Subcutaneous adipose tissue (tissue), 4 donors: ENCODE results near the gene COX10. TPM values are rescaled to one million over a fixed set of nuclear protein-coding genes. Genes with fewer than 3 reads are reported as not detected.

Source experiments
- total RNA-seq, 4 donors: library from RNA; depleted of rRNA; stranded (reverse); fragments of >200 nt; gene quantifications; one replicate each; pipeline ENCODE4 v1.1.0, GENCODE V29; 2016
- TF ChIP-seq, protein P1 (sequence below): fragments of 450-650 bp; IDR thresholded peaks from one replicate; pipeline ENCODE4 v1.5.1; 2016; ENCODE audit warnings: low read depth, mild to moderate bottlenecking, control low read depth, antibody characterized with exemption, moderate library complexity

The COX10 gene
- total RNA-seq, 4 donors from 2014 or later = 13.9 to 25.9 (median 15.8) TPM

DNA sequence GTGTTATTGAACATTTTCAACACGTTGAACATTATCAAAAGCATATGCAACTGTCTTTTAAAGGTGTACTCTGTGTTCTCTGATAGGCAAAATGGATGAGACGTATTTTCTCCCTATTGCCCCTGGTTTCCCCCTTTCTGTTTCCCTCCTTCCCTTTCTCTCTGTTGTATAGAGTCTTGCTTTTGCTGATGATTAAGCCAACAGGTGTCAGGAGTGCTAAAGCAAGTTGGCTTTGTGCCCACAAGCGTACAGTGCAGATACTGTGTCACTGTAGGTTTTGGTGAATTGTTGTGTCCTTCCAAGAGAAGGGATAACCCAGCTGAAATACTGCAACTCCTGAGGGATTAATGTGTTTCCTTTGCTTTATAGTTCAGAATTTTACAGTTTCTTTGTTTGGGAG lies 74.4 kb downstream of the COX10 start:
- TF ChIP-seq, protein P1, sequence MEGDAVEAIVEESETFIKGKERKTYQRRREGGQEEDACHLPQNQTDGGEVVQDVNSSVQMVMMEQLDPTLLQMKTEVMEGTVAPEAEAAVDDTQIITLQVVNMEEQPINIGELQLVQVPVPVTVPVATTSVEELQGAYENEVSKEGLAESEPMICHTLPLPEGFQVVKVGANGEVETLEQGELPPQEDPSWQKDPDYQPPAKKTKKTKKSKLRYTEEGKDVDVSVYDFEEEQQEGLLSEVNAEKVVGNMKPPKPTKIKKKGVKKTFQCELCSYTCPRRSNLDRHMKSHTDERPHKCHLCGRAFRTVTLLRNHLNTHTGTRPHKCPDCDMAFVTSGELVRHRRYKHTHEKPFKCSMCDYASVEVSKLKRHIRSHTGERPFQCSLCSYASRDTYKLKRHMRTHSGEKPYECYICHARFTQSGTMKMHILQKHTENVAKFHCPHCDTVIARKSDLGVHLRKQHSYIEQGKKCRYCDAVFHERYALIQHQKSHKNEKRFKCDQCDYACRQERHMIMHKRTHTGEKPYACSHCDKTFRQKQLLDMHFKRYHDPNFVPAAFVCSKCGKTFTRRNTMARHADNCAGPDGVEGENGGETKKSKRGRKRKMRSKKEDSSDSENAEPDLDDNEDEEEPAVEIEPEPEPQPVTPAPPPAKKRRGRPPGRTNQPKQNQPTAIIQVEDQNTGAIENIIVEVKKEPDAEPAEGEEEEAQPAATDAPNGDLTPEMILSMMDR = no peak

DNA sequence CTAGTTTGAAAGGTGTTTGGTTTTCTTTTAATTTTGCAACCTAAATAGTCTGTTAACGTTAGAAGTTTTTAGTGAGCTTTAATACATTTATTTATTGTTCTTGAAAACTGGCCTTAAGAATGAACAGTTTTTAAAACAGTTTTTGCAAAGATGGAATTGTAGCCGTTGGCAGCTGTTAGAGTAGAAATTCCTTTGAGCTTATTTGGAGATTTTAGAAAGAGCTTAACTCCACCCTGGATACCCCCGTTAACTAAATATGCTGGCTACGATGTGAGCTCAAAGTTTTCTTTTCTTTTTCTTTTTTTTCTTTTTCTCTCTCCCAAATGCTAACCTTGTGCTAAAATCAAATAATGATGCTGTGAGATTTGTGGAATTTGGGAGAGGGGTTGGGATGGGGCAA lies 75.2 kb downstream of the COX10 start:
- TF ChIP-seq, protein P1 = no peak

DNA sequence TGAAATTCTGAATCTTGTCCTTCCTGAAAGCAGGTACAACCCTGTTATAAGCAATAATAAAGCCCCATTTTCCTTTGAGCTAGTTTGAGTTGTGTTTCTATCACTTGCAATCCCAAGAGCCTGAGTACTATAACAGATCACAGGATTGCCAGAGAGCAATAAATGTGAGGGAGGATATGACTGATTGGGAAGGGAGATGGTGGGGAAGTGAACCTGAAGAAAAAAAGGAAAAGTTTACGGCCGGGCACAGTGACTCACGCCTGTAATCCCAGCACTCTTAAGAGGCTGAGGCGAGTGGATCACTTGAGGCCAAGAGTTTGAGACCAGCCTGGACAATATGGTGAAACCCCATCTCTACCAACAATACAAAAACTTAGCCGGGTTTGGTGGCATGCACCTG lies 80.4 kb downstream of the COX10 start:
- TF ChIP-seq, protein P1 = no peak

DNA sequence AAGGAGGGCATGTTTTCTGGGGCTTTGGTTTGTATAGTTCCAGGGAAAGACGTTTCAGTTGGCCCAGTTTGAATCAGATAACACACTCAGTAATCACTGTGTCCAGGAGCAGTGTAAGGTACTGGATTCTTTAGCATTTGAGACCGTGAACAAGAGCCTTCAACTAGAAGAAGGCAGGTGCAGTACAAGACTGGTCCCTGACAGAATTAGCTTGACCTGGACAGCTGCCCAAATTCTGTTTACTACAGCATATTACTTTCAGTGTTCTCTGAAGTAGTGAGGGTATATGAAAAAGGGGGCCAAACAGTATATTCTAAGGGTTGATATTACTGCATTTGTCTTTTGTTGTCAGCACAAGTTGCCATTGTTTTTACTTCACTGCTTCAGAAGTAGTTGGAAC lies 81.3 kb downstream of the COX10 start:
- TF ChIP-seq, protein P1 = no peak

DNA sequence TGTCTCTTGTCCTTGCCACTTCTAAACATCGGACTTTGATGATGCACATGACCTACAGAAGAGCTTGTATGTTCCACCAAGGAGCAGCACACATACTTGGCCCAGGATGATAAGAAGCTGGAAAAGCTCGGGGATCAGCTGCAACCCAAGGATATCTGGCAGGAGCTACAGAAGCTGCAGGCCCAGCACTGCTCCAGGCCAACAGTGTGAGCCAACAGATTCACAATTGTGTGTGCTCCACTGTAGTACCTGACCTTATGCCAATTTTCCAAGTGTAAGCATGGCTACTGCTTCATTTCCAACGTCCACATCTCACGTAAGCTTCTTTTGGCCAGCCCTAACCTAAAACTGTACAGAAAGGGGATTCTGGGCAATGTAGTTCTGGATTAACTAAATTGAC lies 83.4 kb downstream of the COX10 start:
- TF ChIP-seq, protein P1 = no peak

DNA sequence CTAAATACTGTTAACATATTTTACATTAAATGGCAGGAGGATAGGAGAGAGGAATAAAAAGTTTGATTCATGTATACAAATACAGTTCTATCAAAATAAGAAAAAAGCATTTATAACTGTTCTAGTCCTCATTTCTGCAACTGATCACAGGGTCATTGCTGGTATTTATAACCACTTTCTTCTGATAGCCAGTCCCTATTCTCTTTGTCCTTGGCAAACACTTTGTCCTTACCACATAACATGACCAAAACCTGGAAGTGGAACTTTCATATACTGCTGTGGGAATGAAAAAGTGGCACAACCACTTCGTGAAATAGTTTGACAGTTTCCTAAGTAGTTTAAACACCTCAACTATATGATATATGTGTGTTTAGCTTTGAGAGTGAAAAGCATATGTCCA lies 84.1 kb downstream of the COX10 start:
- TF ChIP-seq, protein P1 = no peak

DNA sequence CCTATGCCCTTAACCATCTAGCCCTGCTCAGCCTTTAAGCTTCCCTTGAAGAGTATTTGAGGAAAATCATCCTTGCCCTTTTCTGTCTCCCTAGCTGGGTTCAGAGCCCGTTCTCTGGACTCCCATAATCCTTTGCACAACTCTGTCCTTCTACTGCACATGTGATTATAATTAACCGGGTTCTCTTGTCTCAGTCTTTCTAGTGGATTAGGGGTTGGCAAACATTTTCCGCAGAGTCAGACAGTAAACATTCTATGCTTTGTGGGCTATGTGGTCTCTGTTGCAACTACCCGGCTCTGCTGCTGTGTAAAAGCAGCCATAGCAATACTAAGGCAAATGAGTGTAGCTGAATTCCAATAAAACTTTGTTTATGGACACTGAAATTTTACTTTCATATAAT lies 87.4 kb downstream of the COX10 start:
- TF ChIP-seq, protein P1 = no peak

DNA sequence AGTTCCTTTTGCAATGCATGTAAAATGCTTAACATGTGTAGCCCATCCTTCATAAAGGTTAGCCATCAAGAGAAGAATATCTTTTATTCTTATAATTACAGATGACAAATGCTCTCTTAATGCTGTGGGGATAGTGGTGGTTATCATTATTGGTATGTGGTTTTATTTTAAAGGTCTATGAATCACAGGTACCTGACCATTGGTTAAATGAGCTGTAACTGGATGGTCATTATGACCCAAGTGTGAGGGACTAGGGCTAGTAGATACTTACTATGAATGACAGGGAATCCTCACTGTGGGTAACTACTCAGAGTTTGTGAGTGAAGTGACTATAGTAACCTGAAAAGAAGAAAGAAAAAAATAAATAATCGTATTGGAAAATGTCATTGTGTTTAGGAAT lies 88.5 kb downstream of the COX10 start:
- TF ChIP-seq, protein P1 = no peak
